DOHH2 (cell line): ENCODE measurements around the gene MED17.
"Not testable (repeated sequence)": the region's sequence is repeated elsewhere in the genome, so short reads cannot be mapped to it uniquely, and the experiment has no call there.

ENCODE experiments used
- H3F3A ChIP-seq: fragments of 200-600 bp; sonication (generic), shearing (Covaris generic); 2 replicates; pipeline ENCODE4 v1.6.0; 2016; ENCODE audit warnings: antibody characterized with exemption, mild to moderate bottlenecking; ENCODE audit not compliant: control insufficient read depth, insufficient read depth
- H3K27ac ChIP-seq: fragments of 200-600 bp; sonication (generic); 2 replicates; pipeline ENCODE4 v1.5.1; 2014; ENCODE audit warnings: low read depth, mild to moderate bottlenecking, low read length, moderate library complexity
- H3K27me3 ChIP-seq: fragments of 200-600 bp; sonication (generic); 2 replicates; pipeline ENCODE4 v1.6.1; 2014; ENCODE audit warnings: mild to moderate bottlenecking, low read length, mixed read lengths; ENCODE audit not compliant: control insufficient read depth
- H3K36me3 ChIP-seq: fragments of 200-600 bp; sonication (generic); 2 replicates; pipeline ENCODE4 v1.6.1; 2014; ENCODE audit warnings: mild to moderate bottlenecking, low read length, moderate library complexity, mixed read lengths; ENCODE audit not compliant: control insufficient read depth
- H3K4me1 ChIP-seq: fragments of 200-600 bp; sonication (generic); 2 replicates; pipeline ENCODE4 v1.6.1; 2014; ENCODE audit warnings: mild to moderate bottlenecking, low read length, mixed read lengths; ENCODE audit not compliant: control insufficient read depth
- H3K4me2 ChIP-seq: fragments of 200-600 bp; sonication (generic); 2 replicates; pipeline ENCODE4 v1.6.0; 2014; ENCODE audit warnings: mild to moderate bottlenecking, low read length, moderate library complexity
- H3K4me3 ChIP-seq: fragments of 200-600 bp; sonication (generic); 2 replicates; pipeline ENCODE4 v1.5.1; 2014; ENCODE audit warnings: mild to moderate bottlenecking, low read length, mixed read lengths
- H3K79me2 ChIP-seq: fragments of 200-600 bp; sonication (generic); 2 replicates; pipeline ENCODE4 v1.6.1; 2014; ENCODE audit warnings: mild to moderate bottlenecking, low read length, mixed read lengths; ENCODE audit not compliant: control insufficient read depth
- H3K9me2 ChIP-seq: fragments of 200-600 bp; sonication (generic); replicated peaks from 2 replicates; pipeline ENCODE4 v1.6.1; 2014; ENCODE audit warnings: mild to moderate bottlenecking, low read length, mixed read lengths; ENCODE audit not compliant: control insufficient read depth
- H3K9me3 ChIP-seq: fragments of 200-600 bp; sonication (generic); 2 replicates; pipeline ENCODE4 v1.6.1; 2014; ENCODE audit warnings: antibody characterized with exemption, low read length, mixed read lengths; ENCODE audit not compliant: control insufficient read depth, insufficient read depth
- H4K20me1 ChIP-seq: fragments of 200-600 bp; sonication (generic); 2 replicates; pipeline ENCODE4 v1.6.0; 2014; ENCODE audit warnings: low read depth, mild to moderate bottlenecking, antibody characterized with exemption, low read length, moderate library complexity; ENCODE audit not compliant: control insufficient read depth, insufficient read depth
- EZH2phosphoT487 ChIP-seq: fragments of 200-600 bp; sonication (generic); IDR thresholded peaks from 2 replicates; pipeline ENCODE4 v1.6.1; 2017; ENCODE audit warnings: borderline replicate concordance, mild to moderate bottlenecking, antibody characterized with exemption, low read length, moderate library complexity, mixed read lengths
- TF ChIP-seq, protein P1 (sequence below): fragments of 200-600 bp; sonication (generic); IDR thresholded peaks from one replicate; pipeline ENCODE4 v1.5.1; 2014; ENCODE audit warnings: antibody characterized with exemption, mild to moderate bottlenecking, low read depth, low read length; ENCODE audit not compliant: poor library complexity, severe bottlenecking

Gene MED17

DNA sequence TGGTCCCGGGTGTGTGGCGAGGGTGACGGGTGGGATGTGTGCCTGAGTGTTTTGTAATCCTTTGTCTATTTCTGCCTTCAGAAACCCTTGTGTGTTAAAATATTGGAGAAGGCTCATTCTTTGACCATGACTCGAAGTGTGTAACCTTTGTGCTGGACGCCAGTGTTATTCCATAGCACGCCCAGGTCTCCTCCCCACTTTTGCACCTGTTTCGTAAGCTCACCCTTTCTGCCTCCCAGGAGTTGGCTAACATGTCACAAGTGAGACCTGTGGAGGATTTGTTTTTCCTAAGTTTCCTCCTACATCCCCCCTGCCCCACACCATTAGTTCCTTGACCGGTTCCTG, 42.2 kb upstream of the MED17 start:
- Histone ChIP-seq H3K79me2 (peaks cover 86% of the 10 kb centered on the region), H3F3A (peaks cover 42% of the 10 kb centered on the region), H3K27me3 (no peaks in the 10 kb centered on the region), H3K27ac (peak overlapping the region; percentile 91), H3K36me3 (peaks cover 53% of the 10 kb centered on the region), H3K4me2 (peak overlapping the region; percentile 86), H4K20me1 (peaks cover 27% of the 10 kb centered on the region), H3K9me2 (no peaks in the 10 kb centered on the region), H3K9me3 (no peaks in the 10 kb centered on the region), H3K4me3 (peak overlapping the region; percentile 87), H3K4me1 (peaks cover 31% of the 10 kb centered on the region)
- no peak for TF ChIP-seq EZH2phosphoT487
- TF ChIP-seq, protein P1, sequence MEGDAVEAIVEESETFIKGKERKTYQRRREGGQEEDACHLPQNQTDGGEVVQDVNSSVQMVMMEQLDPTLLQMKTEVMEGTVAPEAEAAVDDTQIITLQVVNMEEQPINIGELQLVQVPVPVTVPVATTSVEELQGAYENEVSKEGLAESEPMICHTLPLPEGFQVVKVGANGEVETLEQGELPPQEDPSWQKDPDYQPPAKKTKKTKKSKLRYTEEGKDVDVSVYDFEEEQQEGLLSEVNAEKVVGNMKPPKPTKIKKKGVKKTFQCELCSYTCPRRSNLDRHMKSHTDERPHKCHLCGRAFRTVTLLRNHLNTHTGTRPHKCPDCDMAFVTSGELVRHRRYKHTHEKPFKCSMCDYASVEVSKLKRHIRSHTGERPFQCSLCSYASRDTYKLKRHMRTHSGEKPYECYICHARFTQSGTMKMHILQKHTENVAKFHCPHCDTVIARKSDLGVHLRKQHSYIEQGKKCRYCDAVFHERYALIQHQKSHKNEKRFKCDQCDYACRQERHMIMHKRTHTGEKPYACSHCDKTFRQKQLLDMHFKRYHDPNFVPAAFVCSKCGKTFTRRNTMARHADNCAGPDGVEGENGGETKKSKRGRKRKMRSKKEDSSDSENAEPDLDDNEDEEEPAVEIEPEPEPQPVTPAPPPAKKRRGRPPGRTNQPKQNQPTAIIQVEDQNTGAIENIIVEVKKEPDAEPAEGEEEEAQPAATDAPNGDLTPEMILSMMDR, result no peak

DNA sequence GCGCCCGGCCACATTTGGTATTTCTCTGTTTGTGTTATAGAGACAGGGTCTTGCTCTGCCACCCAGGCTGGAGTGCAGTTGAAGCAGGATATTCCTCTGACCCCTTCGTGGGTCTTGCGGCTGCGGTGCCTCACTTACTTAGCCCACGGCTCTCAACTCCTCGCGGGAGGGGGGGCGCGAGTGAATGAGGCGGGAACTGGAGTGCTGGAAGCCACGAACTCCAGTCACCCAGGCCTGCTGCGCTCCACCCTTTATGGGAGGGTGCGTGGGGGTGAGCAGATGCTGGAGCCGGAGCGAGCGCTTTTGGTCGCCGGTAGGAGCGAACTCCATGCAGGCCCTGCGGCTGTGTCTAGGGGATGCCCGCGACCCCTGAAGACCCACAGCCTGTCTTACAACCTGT, 40.8 kb upstream of the MED17 start:
- TF ChIP-seq, protein P1, result no peak
- TF ChIP-seq EZH2phosphoT487, result no peak
- peaks cover 72% of the 10 kb centered on the region for H3K79me2 ChIP-seq

DNA sequence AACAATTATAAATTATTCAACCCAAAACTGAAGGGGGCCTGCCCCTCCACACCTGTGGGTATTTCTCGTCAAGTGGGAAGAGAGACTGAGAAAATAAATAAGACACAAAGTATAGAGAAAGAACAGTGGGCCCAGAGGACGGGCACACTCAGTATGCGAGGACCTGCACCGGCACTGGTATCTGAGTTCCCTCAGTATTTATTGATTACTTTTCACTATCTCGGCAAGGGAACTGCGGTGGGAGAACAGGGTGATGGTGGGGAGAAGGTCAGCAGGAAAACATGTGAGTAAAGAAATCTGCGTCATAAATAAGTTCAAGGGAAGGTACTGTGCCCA, 39.4 kb upstream of the MED17 start:
- H3K79me2 ChIP-seq, result peaks cover 58% of the 10 kb centered on the region

More for the DNA sequence above, 40.8 kb upstream of the MED17 start:
- no peaks in the 10 kb centered on the region for H3K27me3 ChIP-seq
- no peak overlapping the region for H3K4me3 ChIP-seq
- H3K9me3 ChIP-seq, result no peaks in the 10 kb centered on the region
- H3K4me2 ChIP-seq, result no peak overlapping the region
- H4K20me1 ChIP-seq, result peaks cover 13% of the 10 kb centered on the region
- H3K4me1 ChIP-seq, result peaks cover 17% of the 10 kb centered on the region
- H3F3A ChIP-seq, result peaks cover 30% of the 10 kb centered on the region
- peaks cover 39% of the 10 kb centered on the region for H3K36me3 ChIP-seq
- H3K9me2 ChIP-seq, result no peaks in the 10 kb centered on the region
- no peak overlapping the region for H3K27ac ChIP-seq

DNA sequence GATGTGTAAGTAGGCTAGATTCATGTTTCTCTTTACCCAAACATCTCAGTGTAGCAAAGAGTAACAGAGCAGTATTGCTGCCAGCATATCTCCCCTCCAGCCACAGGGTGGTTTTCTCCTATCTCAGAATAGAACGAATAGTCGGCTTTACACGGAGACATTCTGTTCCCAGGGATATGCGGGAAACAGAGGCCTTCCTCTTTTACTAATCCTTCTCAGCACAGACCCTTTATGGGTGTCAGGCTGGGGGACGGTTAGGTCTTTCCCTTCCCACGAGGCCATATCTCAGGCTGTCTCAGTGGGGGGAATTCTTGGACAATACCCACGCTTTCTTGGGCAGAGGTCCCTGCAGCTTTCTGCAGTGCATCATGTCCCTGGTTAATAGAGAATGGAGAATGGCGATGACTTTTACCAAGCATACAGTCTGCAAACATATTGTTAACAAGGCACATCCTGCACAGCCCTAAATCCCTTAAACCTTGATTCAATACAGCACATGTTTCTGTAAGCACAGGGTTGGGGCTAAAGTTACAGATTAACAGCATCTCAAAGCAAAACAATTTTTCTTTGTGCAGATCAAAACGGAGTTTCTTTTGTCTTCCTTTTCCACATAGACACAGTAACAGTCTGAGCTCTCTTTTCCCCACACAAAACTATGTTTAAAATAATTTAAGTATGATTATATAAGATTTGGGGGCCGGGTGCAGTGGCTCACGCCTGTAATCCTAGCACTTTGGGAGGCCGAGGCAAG, 38.9 kb upstream of the MED17 start:
- Histone ChIP-seq H3F3A (peaks cover 11% of the 10 kb centered on the region), H3K36me3 (peaks cover 20% of the 10 kb centered on the region), H3K79me2 (peaks cover 53% of the 10 kb centered on the region)
- H3K4me3 ChIP-seq, H3K9me2 ChIP-seq, H3K4me1 ChIP-seq, H4K20me1 ChIP-seq, H3K27ac ChIP-seq, H3K4me2 ChIP-seq, H3K9me3 ChIP-seq, H3K27me3 ChIP-seq: not testable (repeated sequence)

More for the DNA sequence above, 39.4 kb upstream of the MED17 start:
- Histone ChIP-seq H3K4me1 (peaks cover 5% of the 10 kb centered on the region), H3K27ac (no peak overlapping the region), H3K36me3 (peaks cover 25% of the 10 kb centered on the region), H3K4me3 (no peak overlapping the region), H3F3A (peaks cover 17% of the 10 kb centered on the region), H3K9me2 (no peaks in the 10 kb centered on the region), H3K27me3 (no peaks in the 10 kb centered on the region), H3K4me2 (no peak overlapping the region), H4K20me1 (no peaks in the 10 kb centered on the region; the same call in 1 of the 2 replicates), H3K9me3 (no peaks in the 10 kb centered on the region)
- TF ChIP-seq EZH2phosphoT487, result no peak
- TF ChIP-seq, protein P1, result no peak
